Measurements from ENCODE around the gene ITPR1. TPM values are rescaled to one million over a fixed set of nuclear protein-coding genes. Genes with fewer than 3 reads are reported as not detected.

ITPR1 gene
- total RNA-seq, 1 donor from 2014 or later = 53.1 TPM

GRCh38 chr3:4729061-4729973 is 236.2 kb downstream of the ITPR1 start:
- DNase-seq (ENCODE audit: low spot score) = no peak
- H3K4me1 Mint-ChIP-seq (ENCODE audit: unreplicated experiment) = peaks cover 7% of the 10 kb centered on the region
- no peaks in the 10 kb centered on the region for H3K9me3 Mint-ChIP-seq (ENCODE audit: unreplicated experiment)
- H3K27me3 Mint-ChIP-seq (ENCODE audit: unreplicated experiment) = peaks cover 7% of the 10 kb centered on the region
- H3K36me3 Mint-ChIP-seq (ENCODE audit: low read depth, unreplicated experiment) = peaks cover 7% of the 10 kb centered on the region
- H3K27ac Mint-ChIP-seq (ENCODE audit: unreplicated experiment) = no peak overlapping the region
- no peak overlapping the region for H3K4me3 Mint-ChIP-seq (ENCODE audit: unreplicated experiment)
- no peak for TF ChIP-seq CTCF (IDR thresholded peaks at IDR 0.05; ENCODE audit: unreplicated experiment)

GRCh38 chr3:4730719-4731118 is 237.6 kb downstream of the ITPR1 start:
- H3K4me3 Mint-ChIP-seq (ENCODE audit: unreplicated experiment) = no peak overlapping the region
- TF ChIP-seq CTCF (IDR thresholded peaks at IDR 0.05; ENCODE audit: unreplicated experiment) = no peak
- DNase-seq (ENCODE audit: low spot score) = no peak

GRCh38 chr3:4731543-4732111 is 238.5 kb downstream of the ITPR1 start:
- H3K36me3 Mint-ChIP-seq (ENCODE audit: low read depth, unreplicated experiment) = peaks cover 7% of the 10 kb centered on the region
- no peak overlapping the region for H3K4me3 Mint-ChIP-seq (ENCODE audit: unreplicated experiment)
- no peaks in the 10 kb centered on the region for H3K9me3 Mint-ChIP-seq (ENCODE audit: unreplicated experiment)
- peaks cover 6% of the 10 kb centered on the region for H3K27me3 Mint-ChIP-seq (ENCODE audit: unreplicated experiment)
- TF ChIP-seq CTCF (IDR thresholded peaks at IDR 0.05; ENCODE audit: unreplicated experiment) = no peak
- DNase-seq (ENCODE audit: low spot score) = no peak
- H3K4me1 Mint-ChIP-seq (ENCODE audit: unreplicated experiment) = peaks cover 7% of the 10 kb centered on the region
- H3K27ac Mint-ChIP-seq (ENCODE audit: unreplicated experiment) = no peak overlapping the region

More at GRCh38 chr3:4730719-4731118, 237.6 kb downstream of the ITPR1 start:
- Mint-ChIP-seq H3K27me3 (ENCODE audit: unreplicated experiment) (peaks cover 6% of the 10 kb centered on the region), H3K36me3 (ENCODE audit: low read depth, unreplicated experiment) (peaks cover 7% of the 10 kb centered on the region), H3K4me1 (ENCODE audit: unreplicated experiment) (peaks cover 4% of the 10 kb centered on the region), H3K27ac (ENCODE audit: unreplicated experiment) (no peak overlapping the region), H3K9me3 (ENCODE audit: unreplicated experiment) (no peaks in the 10 kb centered on the region)

GRCh38 chr3:4732925-4733324 is 239.8 kb downstream of the ITPR1 start:
- no peak for DNase-seq (ENCODE audit: low spot score)
- TF ChIP-seq CTCF (IDR thresholded peaks at IDR 0.05; ENCODE audit: unreplicated experiment) = no peak
- Mint-ChIP-seq H3K4me1 (ENCODE audit: unreplicated experiment) (peaks cover 12% of the 10 kb centered on the region), H3K36me3 (ENCODE audit: low read depth, unreplicated experiment) (peaks cover 17% of the 10 kb centered on the region), H3K27ac (ENCODE audit: unreplicated experiment) (no peak overlapping the region), H3K4me3 (ENCODE audit: unreplicated experiment) (no peak overlapping the region), H3K9me3 (ENCODE audit: unreplicated experiment) (no peaks in the 10 kb centered on the region), H3K27me3 (ENCODE audit: unreplicated experiment) (peaks cover 9% of the 10 kb centered on the region)

- TF ChIP-seq CTCF (IDR thresholded peaks at IDR 0.05; ENCODE audit: unreplicated experiment) = no peak
- H3K9me3 Mint-ChIP-seq (ENCODE audit: unreplicated experiment) = no peaks in the 10 kb centered on the region
- no peak overlapping the region for H3K27ac Mint-ChIP-seq (ENCODE audit: unreplicated experiment)
- H3K4me1 Mint-ChIP-seq (ENCODE audit: unreplicated experiment) = peaks cover 14% of the 10 kb centered on the region
- peaks cover 25% of the 10 kb centered on the region for H3K36me3 Mint-ChIP-seq (ENCODE audit: low read depth, unreplicated experiment)
- no peak for DNase-seq (ENCODE audit: low spot score)
- peaks cover 7% of the 10 kb centered on the region for H3K27me3 Mint-ChIP-seq (ENCODE audit: unreplicated experiment)
- H3K4me3 Mint-ChIP-seq (ENCODE audit: unreplicated experiment) = no peak overlapping the region
Measured at GRCh38 chr3:4734454-4734853, 241.3 kb downstream of the ITPR1 start.
